C4-2B (cell line): ENCODE data around the gene SLC44A1.

Experiments
- ZFX ChIP-seq: fragments of 450-650 bp; IDR thresholded peaks from 2 replicates; pipeline ENCODE4 v1.6.1; 2017
- TF ChIP-seq, protein P1 (sequence below): fragments of 450-650 bp; conservative IDR thresholded peaks from 2 replicates; pipeline ENCODE4 v1.5.1; 2017; ENCODE audit warnings: mild to moderate bottlenecking

DNA sequence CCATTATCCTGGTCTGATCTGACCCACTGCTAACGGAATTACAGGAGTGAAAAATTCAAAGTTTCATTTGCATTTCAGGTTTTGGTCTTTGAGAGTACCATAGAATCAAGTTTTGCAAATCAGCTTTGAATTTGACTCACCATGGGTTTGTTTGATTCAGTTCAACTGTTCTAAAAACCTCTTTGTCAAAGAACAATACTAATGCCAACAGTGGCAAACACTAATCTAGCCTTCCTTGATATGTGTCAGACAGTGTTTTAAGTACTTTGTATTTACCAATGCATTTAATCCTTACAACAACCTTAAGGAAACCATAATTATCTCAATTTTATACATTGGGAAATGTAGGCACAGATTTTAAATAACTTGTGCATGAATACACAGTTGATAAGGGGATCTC is 193.3 kb downstream of the SLC44A1 start:
- TF ChIP-seq, protein P1, sequence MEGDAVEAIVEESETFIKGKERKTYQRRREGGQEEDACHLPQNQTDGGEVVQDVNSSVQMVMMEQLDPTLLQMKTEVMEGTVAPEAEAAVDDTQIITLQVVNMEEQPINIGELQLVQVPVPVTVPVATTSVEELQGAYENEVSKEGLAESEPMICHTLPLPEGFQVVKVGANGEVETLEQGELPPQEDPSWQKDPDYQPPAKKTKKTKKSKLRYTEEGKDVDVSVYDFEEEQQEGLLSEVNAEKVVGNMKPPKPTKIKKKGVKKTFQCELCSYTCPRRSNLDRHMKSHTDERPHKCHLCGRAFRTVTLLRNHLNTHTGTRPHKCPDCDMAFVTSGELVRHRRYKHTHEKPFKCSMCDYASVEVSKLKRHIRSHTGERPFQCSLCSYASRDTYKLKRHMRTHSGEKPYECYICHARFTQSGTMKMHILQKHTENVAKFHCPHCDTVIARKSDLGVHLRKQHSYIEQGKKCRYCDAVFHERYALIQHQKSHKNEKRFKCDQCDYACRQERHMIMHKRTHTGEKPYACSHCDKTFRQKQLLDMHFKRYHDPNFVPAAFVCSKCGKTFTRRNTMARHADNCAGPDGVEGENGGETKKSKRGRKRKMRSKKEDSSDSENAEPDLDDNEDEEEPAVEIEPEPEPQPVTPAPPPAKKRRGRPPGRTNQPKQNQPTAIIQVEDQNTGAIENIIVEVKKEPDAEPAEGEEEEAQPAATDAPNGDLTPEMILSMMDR = no peak
- no peak for TF ChIP-seq ZFX
